ENCODE measurements around the gene COASY.

COASY gene

DNA sequence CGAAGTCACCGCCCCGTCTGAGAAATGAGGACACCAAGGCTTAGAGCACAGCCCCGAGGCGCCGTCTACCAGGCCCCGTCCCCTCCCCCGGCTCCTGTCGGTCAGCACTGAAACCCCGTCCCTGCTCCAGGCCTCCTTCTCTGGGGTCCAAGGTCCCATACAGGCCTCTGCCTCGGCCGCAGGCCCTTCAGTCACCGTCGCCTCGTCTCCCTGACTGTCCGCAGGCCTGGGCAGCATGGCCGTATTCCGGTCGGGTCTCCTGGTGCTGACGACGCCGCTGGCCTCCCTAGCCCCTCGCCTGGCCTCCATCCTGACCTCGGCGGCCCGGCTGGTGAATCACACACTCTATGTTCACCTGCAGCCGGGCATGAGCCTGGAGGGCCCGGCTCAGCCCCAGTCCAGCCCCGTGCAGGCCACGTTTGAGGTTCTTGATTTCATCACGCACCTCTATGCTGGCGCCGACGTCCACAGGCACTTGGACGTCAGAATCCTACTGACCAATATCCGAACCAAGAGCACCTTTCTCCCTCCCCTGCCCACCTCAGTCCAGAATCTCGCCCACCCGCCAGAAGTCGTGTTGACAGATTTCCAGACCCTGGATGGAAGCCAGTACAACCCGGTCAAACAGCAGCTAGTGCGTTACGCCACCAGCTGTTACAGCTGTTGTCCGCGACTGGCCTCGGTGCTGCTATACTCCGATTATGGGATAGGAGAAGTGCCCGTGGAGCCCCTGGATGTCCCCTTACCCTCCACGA lies 617 bp downstream of the COASY start:
- Mint-ChIP-seq H3K27me3 (ENCODE audit: low read depth, poor library complexity) (no peaks in the 10 kb centered on the region), H3K9me3 (no peaks in the 10 kb centered on the region), H3K27ac (peak overlapping the region; percentile 85), H3K4me3 (peak overlapping the region; percentile 90), H3K36me3 (ENCODE audit: low read depth) (peaks cover under 1% of the 10 kb centered on the region), H3K4me1 (peaks cover 36% of the 10 kb centered on the region)
- TF ChIP-seq, protein P1, sequence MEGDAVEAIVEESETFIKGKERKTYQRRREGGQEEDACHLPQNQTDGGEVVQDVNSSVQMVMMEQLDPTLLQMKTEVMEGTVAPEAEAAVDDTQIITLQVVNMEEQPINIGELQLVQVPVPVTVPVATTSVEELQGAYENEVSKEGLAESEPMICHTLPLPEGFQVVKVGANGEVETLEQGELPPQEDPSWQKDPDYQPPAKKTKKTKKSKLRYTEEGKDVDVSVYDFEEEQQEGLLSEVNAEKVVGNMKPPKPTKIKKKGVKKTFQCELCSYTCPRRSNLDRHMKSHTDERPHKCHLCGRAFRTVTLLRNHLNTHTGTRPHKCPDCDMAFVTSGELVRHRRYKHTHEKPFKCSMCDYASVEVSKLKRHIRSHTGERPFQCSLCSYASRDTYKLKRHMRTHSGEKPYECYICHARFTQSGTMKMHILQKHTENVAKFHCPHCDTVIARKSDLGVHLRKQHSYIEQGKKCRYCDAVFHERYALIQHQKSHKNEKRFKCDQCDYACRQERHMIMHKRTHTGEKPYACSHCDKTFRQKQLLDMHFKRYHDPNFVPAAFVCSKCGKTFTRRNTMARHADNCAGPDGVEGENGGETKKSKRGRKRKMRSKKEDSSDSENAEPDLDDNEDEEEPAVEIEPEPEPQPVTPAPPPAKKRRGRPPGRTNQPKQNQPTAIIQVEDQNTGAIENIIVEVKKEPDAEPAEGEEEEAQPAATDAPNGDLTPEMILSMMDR (IDR thresholded peaks at IDR 0.05): no peak
- DNase-seq: peak; percentile 46

DNA sequence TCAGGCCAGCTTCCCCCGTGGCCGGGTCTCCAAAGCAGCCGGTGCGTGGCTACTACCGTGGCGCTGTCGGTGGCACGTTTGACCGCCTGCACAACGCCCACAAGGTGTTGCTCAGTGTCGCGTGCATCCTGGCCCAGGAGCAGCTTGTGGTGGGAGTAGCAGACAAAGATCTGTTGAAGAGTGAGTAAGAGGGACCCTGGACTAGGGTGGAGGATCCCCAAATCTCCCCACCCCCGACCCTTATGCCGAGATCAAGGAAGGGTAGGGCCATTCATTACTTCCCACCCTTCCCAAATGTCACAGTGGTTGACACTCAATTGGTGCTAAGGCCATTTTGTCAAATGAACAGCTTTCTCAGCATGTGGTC lies 1.2 kb downstream of the COASY start:
- Mint-ChIP-seq H3K4me3 (peak overlapping the region; percentile 90), H3K27me3 (ENCODE audit: low read depth, poor library complexity) (no peaks in the 10 kb centered on the region), H3K9me3 (no peaks in the 10 kb centered on the region), H3K4me1 (peaks cover 41% of the 10 kb centered on the region), H3K36me3 (ENCODE audit: low read depth) (peaks cover 5% of the 10 kb centered on the region), H3K27ac (peak overlapping the region; percentile 85)
- no peak for DNase-seq
- TF ChIP-seq, protein P1 (IDR thresholded peaks at IDR 0.05): no peak

DNA sequence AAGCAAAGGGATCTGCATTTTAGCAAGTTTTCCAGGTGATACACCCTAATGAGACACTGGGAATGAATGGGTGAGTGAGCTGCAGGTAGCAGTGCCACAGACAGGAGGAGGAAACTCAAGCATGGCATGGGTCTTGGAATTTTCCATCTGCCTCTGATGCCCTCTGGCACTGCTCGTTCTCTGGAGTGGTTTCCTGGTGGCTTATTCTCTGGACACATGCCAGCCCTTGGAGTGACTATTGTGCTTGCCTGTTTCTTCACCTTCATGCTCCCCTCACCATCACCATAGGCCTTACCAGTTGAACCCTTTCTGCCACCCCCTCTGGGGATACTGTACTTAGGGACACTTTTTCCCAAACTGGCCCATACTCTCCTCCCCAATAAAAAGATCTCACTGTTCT lies 1.6 kb downstream of the COASY start:
- Mint-ChIP-seq H3K4me3 (peak overlapping the region; percentile 90), H3K4me1 (peaks cover 41% of the 10 kb centered on the region), H3K27ac (peak overlapping the region; percentile 61), H3K9me3 (no peaks in the 10 kb centered on the region), H3K36me3 (ENCODE audit: low read depth) (peaks cover 5% of the 10 kb centered on the region), H3K27me3 (ENCODE audit: low read depth, poor library complexity) (no peaks in the 10 kb centered on the region)
- no peak for DNase-seq
- TF ChIP-seq, protein P1 (IDR thresholded peaks at IDR 0.05): no peak

DNA sequence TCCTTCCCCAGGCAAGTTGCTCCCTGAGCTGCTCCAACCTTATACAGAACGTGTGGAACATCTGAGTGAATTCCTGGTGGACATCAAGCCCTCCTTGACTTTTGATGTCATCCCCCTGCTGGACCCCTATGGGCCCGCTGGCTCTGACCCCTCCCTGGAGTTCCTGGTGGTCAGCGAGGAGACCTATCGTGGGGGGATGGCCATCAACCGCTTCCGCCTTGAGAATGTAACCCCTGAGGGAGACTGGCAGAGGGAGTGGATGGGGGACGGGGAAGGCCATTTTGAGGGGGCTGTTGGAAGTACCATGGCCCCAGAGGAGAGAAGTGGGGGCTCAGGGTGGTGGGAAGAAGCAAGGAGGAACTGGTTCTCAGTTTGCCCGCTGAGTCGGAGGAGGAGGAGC lies 2.0 kb downstream of the COASY start:
- peaks cover 5% of the 10 kb centered on the region for H3K36me3 Mint-ChIP-seq (ENCODE audit: low read depth)
- peaks cover 41% of the 10 kb centered on the region for H3K4me1 Mint-ChIP-seq
- H3K27me3 Mint-ChIP-seq (ENCODE audit: low read depth, poor library complexity): no peaks in the 10 kb centered on the region
- H3K9me3 Mint-ChIP-seq: no peaks in the 10 kb centered on the region
- H3K27ac Mint-ChIP-seq: no peak overlapping the region
- TF ChIP-seq, protein P1 (IDR thresholded peaks at IDR 0.05): no peak
- H3K4me3 Mint-ChIP-seq: peak overlapping the region; percentile 90
- no peak for DNase-seq

DNA sequence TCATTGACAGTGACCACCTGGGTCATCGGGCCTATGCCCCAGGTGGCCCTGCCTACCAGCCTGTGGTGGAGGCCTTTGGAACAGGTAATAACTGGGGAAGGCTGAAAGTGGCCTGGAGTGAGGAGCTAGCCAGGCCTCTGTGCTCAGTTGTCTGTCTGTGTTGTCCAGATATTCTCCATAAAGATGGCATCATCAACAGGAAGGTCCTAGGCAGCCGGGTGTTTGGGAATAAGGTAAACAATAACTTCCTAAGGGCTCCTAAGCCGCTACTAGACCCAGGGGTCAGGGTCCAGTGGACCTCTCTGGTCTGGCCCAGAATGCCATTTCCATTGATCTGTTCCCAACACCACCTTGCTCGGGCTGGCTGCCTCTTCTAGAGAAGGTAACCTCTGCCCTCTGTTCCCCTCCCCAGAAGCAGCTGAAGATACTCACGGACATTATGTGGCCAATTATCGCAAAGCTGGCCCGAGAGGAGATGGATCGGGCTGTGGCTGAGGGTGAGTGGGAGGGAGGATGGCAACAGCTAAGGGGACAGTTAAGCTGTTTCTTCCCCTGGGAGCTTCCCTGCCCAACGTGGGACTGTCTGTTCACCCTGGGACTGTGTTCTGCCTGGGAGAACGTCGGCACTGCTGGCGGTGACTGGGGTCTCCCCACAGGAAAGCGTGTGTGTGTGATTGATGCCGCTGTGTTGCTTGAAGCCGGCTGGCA lies 3.0 kb downstream of the COASY start:
- H3K27me3 Mint-ChIP-seq (ENCODE audit: low read depth, poor library complexity): no peaks in the 10 kb centered on the region
- DNase-seq: no peak
- no peak overlapping the region for H3K27ac Mint-ChIP-seq
- peaks cover 14% of the 10 kb centered on the region for H3K36me3 Mint-ChIP-seq (ENCODE audit: low read depth)
- TF ChIP-seq, protein P1 (IDR thresholded peaks at IDR 0.05): no peak
- peaks cover 41% of the 10 kb centered on the region for H3K4me1 Mint-ChIP-seq
- no peaks in the 10 kb centered on the region for H3K9me3 Mint-ChIP-seq
- H3K4me3 Mint-ChIP-seq: no peak overlapping the region

Data from nephron progenitor cell (in vitro differentiated cells).